Osteoblast (primary cell): Measurements from ENCODE around the gene TBC1D2B. TPM values are rescaled to one million over a fixed set of nuclear protein-coding genes. Genes with fewer than 3 reads are reported as not detected.
A peak's percentile ranks its signal among the peaks of the same experiment; 100 is the strongest.

Experiments
- DNase-seq: peaks from one replicate; pipeline ENCODE4 v3.0.0; 2011; ENCODE audit warnings: low spot score, mixed read lengths; ENCODE audit not compliant: insufficient read length; ENCODE audit errors: missing footprints
- H2AFZ ChIP-seq: 2 replicates; pipeline ENCODE4 v1.6.0; 2011; ENCODE audit warnings: mild to moderate bottlenecking, low read length
- H3K27ac ChIP-seq: 2 replicates; pipeline ENCODE4 v1.5.1; 2011; ENCODE audit warnings: mild to moderate bottlenecking, low read depth, low read length, moderate library complexity
- H3K27me3 ChIP-seq: 2 replicates; pipeline ENCODE4 v1.6.0; 2012; ENCODE audit warnings: mild to moderate bottlenecking, control low read depth, inconsistent platforms, low read length, moderate library complexity; ENCODE audit not compliant: insufficient read depth
- H3K36me3 ChIP-seq: 2 replicates; pipeline ENCODE4 v1.5.1; 2011; ENCODE audit warnings: mild to moderate bottlenecking, low read length, control low read depth, moderate library complexity; ENCODE audit not compliant: insufficient read depth
- H3K4me1 ChIP-seq: 2 replicates; pipeline ENCODE4 v1.5.1; 2011; ENCODE audit warnings: mild to moderate bottlenecking, low read length, control low read depth, moderate library complexity; ENCODE audit not compliant: insufficient read depth
- H3K4me2 ChIP-seq: 2 replicates; pipeline ENCODE4 v1.6.0; 2011; ENCODE audit warnings: mild to moderate bottlenecking, low read length; ENCODE audit not compliant: insufficient read depth
- H3K4me3 ChIP-seq: fragments of 200-600 bp; sonication (generic); 3 replicates; pipeline ENCODE4 v1.5.1; 2012; ENCODE audit warnings: mild to moderate bottlenecking, low read length, inconsistent platforms; ENCODE audit not compliant: insufficient read depth
- H3K79me2 ChIP-seq: 2 replicates; pipeline ENCODE4 v1.6.0; 2012; ENCODE audit warnings: mild to moderate bottlenecking, low read length, control low read depth, inconsistent platforms; ENCODE audit not compliant: insufficient read depth
- H3K9me3 ChIP-seq: 2 replicates; pipeline ENCODE4 v1.5.1; 2011; ENCODE audit warnings: low read depth, low read length, control low read depth
- H4K20me1 ChIP-seq: 2 replicates; pipeline ENCODE4 v1.6.0; 2012; ENCODE audit warnings: mild to moderate bottlenecking, low read length, control low read depth; ENCODE audit not compliant: insufficient read depth
- CTCF ChIP-seq: IDR thresholded peaks from 2 replicates; pipeline ENCODE4 v1.5.1; 2011; ENCODE audit warnings: mild to moderate bottlenecking, low read depth, low read length, moderate library complexity; ENCODE audit errors: extremely low read depth
- total RNA-seq: library from RNA; depleted of rRNA; stranded (reverse); fragments of >200 nt; gene quantifications from 2 replicates; pipeline ENCODE4 v1.2.3, GENCODE V29; 2012

The TBC1D2B gene
- total RNA-seq, 1 donor = 58.3 TPM

GRCh38 chr15:78076231-78077052, 1.1 kb downstream of the TBC1D2B start:
- Histone ChIP-seq H3K27ac (peak overlapping the region; percentile 99), H3K79me2 (peaks cover 49% of the 10 kb centered on the region), H3K9me3 (no peaks in the 10 kb centered on the region), H3K27me3 (no peaks in the 10 kb centered on the region), H4K20me1 (no peaks in the 10 kb centered on the region), H3K4me1 (peaks cover 38% of the 10 kb centered on the region), H2AFZ (peak overlapping the region; percentile 83), H3K4me2 (peak overlapping the region; percentile 85), H3K36me3 (no peaks in the 10 kb centered on the region), H3K4me3 (peak overlapping the region; percentile 95)
- DNase-seq = peak; percentile 66
- TF ChIP-seq CTCF = peak; percentile 25

GRCh38 chr15:78075490-78076230, 1.9 kb downstream of the TBC1D2B start:
- peak overlapping the region; percentile 95 for H3K4me3 ChIP-seq
- DNase-seq = peak; percentile 85
- H4K20me1 ChIP-seq = no peaks in the 10 kb centered on the region
- H3K27me3 ChIP-seq = no peaks in the 10 kb centered on the region
- peak overlapping the region; percentile 8 for H2AFZ ChIP-seq
- H3K79me2 ChIP-seq = peaks cover 56% of the 10 kb centered on the region
- peaks cover 42% of the 10 kb centered on the region for H3K4me1 ChIP-seq
- peak overlapping the region; percentile 85 for H3K4me2 ChIP-seq
- H3K27ac ChIP-seq = peak overlapping the region; percentile 99
- no peaks in the 10 kb centered on the region for H3K9me3 ChIP-seq
- no peak for TF ChIP-seq CTCF
- no peaks in the 10 kb centered on the region for H3K36me3 ChIP-seq

GRCh38 chr15:78073046-78073787, 4.3 kb downstream of the TBC1D2B start:
- Histone ChIP-seq H2AFZ (no peak overlapping the region), H3K27me3 (no peaks in the 10 kb centered on the region), H3K4me3 (no peak overlapping the region), H3K4me2 (peak overlapping the region; percentile 51), H3K79me2 (peaks cover 78% of the 10 kb centered on the region), H3K4me1 (peaks cover 66% of the 10 kb centered on the region), H3K36me3 (no peaks in the 10 kb centered on the region), H3K27ac (peak overlapping the region; percentile 83), H4K20me1 (no peaks in the 10 kb centered on the region), H3K9me3 (no peaks in the 10 kb centered on the region)
- TF ChIP-seq CTCF = no peak
- DNase-seq = no peak
